Measurements from ENCODE around the gene SPEN. TPM values are rescaled to one million over a fixed set of nuclear protein-coding genes. Genes with fewer than 3 reads are reported as not detected.
A peak's percentile ranks its signal among the peaks of the same experiment; 100 is the strongest.

SPEN gene
- total and polyA plus RNA-seq, 9 of the 15 experiments (the other 6 are each of a cell fraction or from before 2014, with no cell fraction given): 5.7 to 87.5 (median 27.2) TPM

GRCh38 chr1:15951341-15952153 is 104.0 kb downstream of the SPEN start (continued):
- no peak for TF ChIP-seq HNRNPH1 (optimal IDR thresholded peaks at IDR 0.05; ENCODE audit: low read depth, low read length)
- TF ChIP-seq TARDBP (IDR thresholded peaks at IDR 0.05): 0 out of 2 replicates have a peak, but pooled peaks have one; percentile 67
- TF ChIP-seq ZFP1 (CRISPR knock-in tag; IDR thresholded peaks at IDR 0.05): no peak
- TF ChIP-seq ARID1B (IDR thresholded peaks at IDR 0.05): no peak
- TF ChIP-seq EGR1 (conservative IDR thresholded peaks at IDR 0.05): peak; percentile 20; the same call in 1 of the 2 replicates
- no peak for TF ChIP-seq PYGO2 (tag; IDR thresholded peaks at IDR 0.05)
- TF ChIP-seq SFPQ (IDR thresholded peaks at IDR 0.05; ENCODE audit: low read depth, low read length): no peak
- TF ChIP-seq ZNF584 (CRISPR knock-in tag; IDR thresholded peaks at IDR 0.05; ENCODE audit: low read depth): 0 out of 2 replicates have a peak, but pooled peaks have one; percentile 5
- no peak for TF ChIP-seq MLX (CRISPR knock-in tag; conservative IDR thresholded peaks at IDR 0.05)
- TF ChIP-seq ZBTB8A (IDR thresholded peaks at IDR 0.05; ENCODE audit: partially characterized antibody): no peak
- no peak; the same call in 1 of the 2 replicates for TF ChIP-seq CEBPG (CRISPR knock-in tag; IDR thresholded peaks at IDR 0.05)
- no peak for TF ChIP-seq CEBPG (tag; conservative IDR thresholded peaks at IDR 0.05 in 1 of 2, IDR thresholded peaks at IDR 0.05 in 1 of 2)
- TF ChIP-seq HDAC3 (IDR thresholded peaks at IDR 0.05; ENCODE audit: borderline replicate concordance, partially characterized antibody): no peak
- peak; percentile 51 for TF ChIP-seq USF1 (CRISPR knock-in tag; IDR thresholded peaks at IDR 0.05)
- TF ChIP-seq NFXL1 (CRISPR knock-in tag; IDR thresholded peaks at IDR 0.05): peak; percentile 33; the same call in 1 of the 2 replicates

Measured in K562 (cell line).